Measurements from ENCODE around the gene CRYZL1.

Gene CRYZL1

DNA sequence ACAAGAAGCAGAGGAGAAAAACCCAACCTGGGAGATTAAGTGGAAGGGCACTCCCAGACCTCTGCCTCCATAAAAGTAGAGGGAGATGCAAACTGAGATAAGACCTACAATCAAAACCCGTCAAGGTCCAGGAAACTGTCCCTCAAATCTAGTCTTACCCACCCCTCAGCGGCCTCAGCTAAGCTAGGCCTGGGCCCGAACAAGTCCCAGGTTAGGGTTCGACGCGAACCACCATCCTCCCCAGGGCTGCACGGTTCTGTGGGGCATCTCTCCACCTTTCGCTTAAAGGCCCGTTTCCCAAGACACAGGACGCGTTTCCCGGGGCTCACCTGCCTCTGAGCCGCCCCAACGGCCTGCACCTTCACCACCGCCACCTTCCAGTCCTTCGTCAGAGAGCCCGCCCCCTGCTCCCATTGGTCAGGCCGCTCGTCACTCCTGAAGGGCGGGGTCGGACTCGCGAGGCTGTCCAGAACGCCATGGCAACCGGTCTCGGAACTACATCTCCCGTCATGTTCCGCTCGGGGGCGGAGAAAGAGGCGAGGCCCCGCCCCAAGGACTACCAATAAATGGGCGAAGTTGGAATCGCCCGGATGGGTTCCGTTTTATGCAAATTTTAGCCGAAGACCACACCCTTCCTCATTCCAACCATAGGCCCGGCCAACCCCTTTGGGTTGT lies at the start of gene CRYZL1:
TSS of gene CRYZL1 (minus strand) at position 390 of the 675 bp plus-strand sequence. CDS start 10,190 bp downstream, outside the sequence.
- Histone ChIP-seq H3K36me3 (ENCODE audit: insufficient read depth, low read length) (no peaks in the 10 kb centered on the region), H3K9me3 (ENCODE audit: low read length) (no peaks in the 10 kb centered on the region), H3K27me3 (ENCODE audit: control insufficient read depth in 1 of 2, insufficient read depth in 2 of 2, low read length in 2 of 2) (no peaks in the 10 kb centered on the region), H3K9ac (ENCODE audit: low read length) (peak within 1 kb of the TSS; percentile 86), H3K27ac (ENCODE audit: low read depth, low read length) (peak within 1 kb of the TSS; percentile 90), H3K4me1 (ENCODE audit: insufficient read depth, low read length) (peaks cover 24% of the 10 kb centered on the region), H3K4me3 (ENCODE audit: low read depth in 1 of 2, low read length in 2 of 2) (peak within 1 kb of the TSS; percentile 78 to 79)

- Histone ChIP-seq H3K27me3 (ENCODE audit: control insufficient read depth in 1 of 2, insufficient read depth in 2 of 2, low read length in 2 of 2) (no peaks in the 10 kb centered on the region), H3K27ac (ENCODE audit: low read depth, low read length) (no peak overlapping the region), H3K9me3 (ENCODE audit: low read length) (no peaks in the 10 kb centered on the region), H3K4me1 (ENCODE audit: insufficient read depth, low read length) (peaks cover 16% of the 10 kb centered on the region), H3K36me3 (ENCODE audit: insufficient read depth, low read length) (no peaks in the 10 kb centered on the region), H3K4me3 (ENCODE audit: low read depth in 1 of 2, low read length in 2 of 2) (no peak overlapping the region), H3K9ac (ENCODE audit: low read length) (no peak overlapping the region)
These were observed 49.3 kb upstream of the CRYZL1 start for GRCh38 chr21:33690874-33691273.

GRCh38 chr21:33688353-33688752 lies 46.8 kb upstream of the CRYZL1 start:
- Histone ChIP-seq H3K4me1 (ENCODE audit: insufficient read depth, low read length) (peaks cover 41% of the 10 kb centered on the region), H3K27ac (ENCODE audit: low read depth, low read length) (no peak overlapping the region), H3K36me3 (ENCODE audit: insufficient read depth, low read length) (no peaks in the 10 kb centered on the region), H3K9me3 (ENCODE audit: low read length) (no peaks in the 10 kb centered on the region), H3K4me3 (ENCODE audit: low read depth in 1 of 2, low read length in 2 of 2) (no peak overlapping the region), H3K9ac (ENCODE audit: low read length) (no peak overlapping the region), H3K27me3 (ENCODE audit: control insufficient read depth in 1 of 2, insufficient read depth in 2 of 2, low read length in 2 of 2) (no peaks in the 10 kb centered on the region)

GRCh38 chr21:33687634-33688033 lies 46.1 kb upstream of the CRYZL1 start:
- Histone ChIP-seq H3K4me1 (ENCODE audit: insufficient read depth, low read length) (peaks cover 44% of the 10 kb centered on the region), H3K27ac (ENCODE audit: low read depth, low read length) (no peak overlapping the region), H3K27me3 (ENCODE audit: control insufficient read depth in 1 of 2, insufficient read depth in 2 of 2, low read length in 2 of 2) (no peaks in the 10 kb centered on the region)

DNA sequence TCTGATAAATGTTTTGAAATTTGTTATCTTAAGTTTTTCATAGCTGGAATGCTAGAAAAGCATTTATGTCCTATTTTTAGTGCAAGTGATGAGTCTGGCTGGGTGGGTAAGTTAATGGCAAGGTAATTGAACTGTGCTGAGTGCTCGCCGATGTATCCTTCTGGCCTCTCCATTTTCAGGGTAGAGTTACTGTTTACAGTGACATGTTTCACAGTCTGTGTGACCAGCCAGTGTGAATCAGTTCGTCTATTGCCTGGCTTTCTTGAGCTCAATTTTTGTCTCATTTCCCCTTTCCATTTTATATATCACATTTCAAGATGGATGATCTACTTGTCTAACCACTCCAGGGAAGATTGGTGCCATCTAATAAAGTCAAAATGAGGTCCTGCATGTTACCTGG lies 44.8 kb upstream of the CRYZL1 start:
- H3K27ac ChIP-seq (ENCODE audit: low read depth, low read length), result no peak overlapping the region
- H3K9ac ChIP-seq (ENCODE audit: low read length), result no peak overlapping the region
- no peaks in the 10 kb centered on the region for H3K36me3 ChIP-seq (ENCODE audit: insufficient read depth, low read length)
- peaks cover 44% of the 10 kb centered on the region for H3K4me1 ChIP-seq (ENCODE audit: insufficient read depth, low read length)
- H3K27me3 ChIP-seq (ENCODE audit: control insufficient read depth in 1 of 2, insufficient read depth in 2 of 2, low read length in 2 of 2), result no peaks in the 10 kb centered on the region
- H3K4me3 ChIP-seq (ENCODE audit: low read depth in 1 of 2, low read length in 2 of 2), result no peak overlapping the region
- no peaks in the 10 kb centered on the region for H3K9me3 ChIP-seq (ENCODE audit: low read length)

More at GRCh38 chr21:33687634-33688033, 46.1 kb upstream of the CRYZL1 start:
- Histone ChIP-seq H3K4me3 (ENCODE audit: low read depth in 1 of 2, low read length in 2 of 2) (no peak overlapping the region), H3K9me3 (ENCODE audit: low read length) (no peaks in the 10 kb centered on the region), H3K9ac (ENCODE audit: low read length) (no peak overlapping the region), H3K36me3 (ENCODE audit: insufficient read depth, low read length) (no peaks in the 10 kb centered on the region)

DNA sequence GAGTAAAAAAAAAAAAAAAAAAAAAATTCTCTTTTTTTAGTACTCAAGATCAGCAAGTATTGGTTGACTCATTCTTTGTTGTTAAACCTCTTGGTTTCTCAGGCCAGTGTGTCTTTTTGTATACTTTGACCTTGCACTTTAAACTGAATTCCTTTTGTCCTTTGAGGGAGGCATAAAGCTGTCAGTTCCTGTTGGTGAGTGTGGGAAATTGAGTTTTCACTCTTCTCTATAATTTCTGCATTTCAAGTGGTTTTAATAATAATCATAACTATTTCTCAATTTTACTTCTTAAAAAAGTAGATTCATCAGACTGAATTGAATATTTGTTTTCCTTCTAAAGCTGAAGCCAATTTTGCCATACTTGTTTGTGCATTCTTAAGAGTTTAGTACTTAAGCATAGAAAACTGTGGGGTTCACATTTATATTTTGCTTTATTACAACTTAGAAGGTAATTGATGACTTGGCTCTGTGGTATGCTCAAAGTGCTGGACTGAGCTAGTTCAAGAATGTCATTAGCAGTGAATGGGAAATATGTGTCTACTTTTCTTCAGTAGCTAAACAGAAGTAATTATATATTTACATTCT lies 44.2 kb upstream of the CRYZL1 start:
- Histone ChIP-seq H3K4me3 (ENCODE audit: low read depth in 1 of 2, low read length in 2 of 2) (no peak overlapping the region), H3K9me3 (ENCODE audit: low read length) (no peaks in the 10 kb centered on the region), H3K4me1 (ENCODE audit: insufficient read depth, low read length) (peaks cover 44% of the 10 kb centered on the region), H3K36me3 (ENCODE audit: insufficient read depth, low read length) (no peaks in the 10 kb centered on the region), H3K27ac (ENCODE audit: low read depth, low read length) (no peak overlapping the region), H3K9ac (ENCODE audit: low read length) (no peak overlapping the region), H3K27me3 (ENCODE audit: control insufficient read depth in 1 of 2, insufficient read depth in 2 of 2, low read length in 2 of 2) (no peaks in the 10 kb centered on the region)

- Histone ChIP-seq H3K36me3 (ENCODE audit: insufficient read depth, low read length) (no peaks in the 10 kb centered on the region), H3K27me3 (ENCODE audit: control insufficient read depth in 1 of 2, insufficient read depth in 2 of 2, low read length in 2 of 2) (no peaks in the 10 kb centered on the region), H3K4me3 (ENCODE audit: low read depth in 1 of 2, low read length in 2 of 2) (no peak overlapping the region), H3K27ac (ENCODE audit: low read depth, low read length) (no peak overlapping the region), H3K9ac (ENCODE audit: low read length) (no peak overlapping the region), H3K9me3 (ENCODE audit: low read length) (no peaks in the 10 kb centered on the region), H3K4me1 (ENCODE audit: insufficient read depth, low read length) (peaks cover 44% of the 10 kb centered on the region)
These were observed 43.5 kb upstream of the CRYZL1 start for GRCh38 chr21:33684923-33685560.

GRCh38 chr21:33684068-33684467 lies 42.5 kb upstream of the CRYZL1 start:
- H3K9ac ChIP-seq (ENCODE audit: low read length), result no peak overlapping the region
- peaks cover 44% of the 10 kb centered on the region for H3K4me1 ChIP-seq (ENCODE audit: insufficient read depth, low read length)
- H3K27ac ChIP-seq (ENCODE audit: low read depth, low read length), result no peak overlapping the region
- H3K36me3 ChIP-seq (ENCODE audit: insufficient read depth, low read length), result no peaks in the 10 kb centered on the region
- no peaks in the 10 kb centered on the region for H3K9me3 ChIP-seq (ENCODE audit: low read length)
- H3K4me3 ChIP-seq (ENCODE audit: low read depth in 1 of 2, low read length in 2 of 2), result no peak overlapping the region
- no peaks in the 10 kb centered on the region for H3K27me3 ChIP-seq (ENCODE audit: control insufficient read depth in 1 of 2, insufficient read depth in 2 of 2, low read length in 2 of 2)

GRCh38 chr21:33682992-33683627 lies 41.6 kb upstream of the CRYZL1 start:
- no peaks in the 10 kb centered on the region for H3K9me3 ChIP-seq (ENCODE audit: low read length)
- no peak overlapping the region for H3K4me3 ChIP-seq (ENCODE audit: low read depth in 1 of 2, low read length in 2 of 2)
- no peak overlapping the region for H3K27ac ChIP-seq (ENCODE audit: low read depth, low read length)
- peaks cover 44% of the 10 kb centered on the region for H3K4me1 ChIP-seq (ENCODE audit: insufficient read depth, low read length)
- H3K27me3 ChIP-seq (ENCODE audit: control insufficient read depth in 1 of 2, insufficient read depth in 2 of 2, low read length in 2 of 2), result no peaks in the 10 kb centered on the region
- no peak overlapping the region for H3K9ac ChIP-seq (ENCODE audit: low read length)
- no peaks in the 10 kb centered on the region for H3K36me3 ChIP-seq (ENCODE audit: insufficient read depth, low read length)

DNA sequence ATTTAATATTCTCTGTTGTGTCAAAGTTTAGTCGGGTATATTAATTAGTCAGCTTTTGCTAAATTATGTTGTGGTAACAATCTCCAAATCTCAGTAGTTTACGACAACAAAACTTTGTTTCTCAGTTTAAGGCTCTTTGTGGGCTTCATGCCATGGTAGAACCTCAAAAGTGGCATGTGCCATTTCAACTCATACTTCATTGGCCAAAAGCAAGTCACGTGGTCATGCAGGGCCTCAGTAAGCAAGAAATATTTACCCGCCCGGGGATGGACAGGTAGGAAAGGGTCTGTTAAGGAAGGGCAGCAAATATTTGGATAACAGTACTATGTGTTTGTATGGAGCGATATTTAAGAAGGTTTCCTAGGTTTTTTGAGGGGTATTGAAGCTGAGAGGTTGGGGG lies 39.3 kb upstream of the CRYZL1 start:
- Histone ChIP-seq H3K4me1 (ENCODE audit: insufficient read depth, low read length) (peaks cover 28% of the 10 kb centered on the region), H3K9me3 (ENCODE audit: low read length) (no peaks in the 10 kb centered on the region), H3K9ac (ENCODE audit: low read length) (no peak overlapping the region), H3K27ac (ENCODE audit: low read depth, low read length) (no peak overlapping the region), H3K36me3 (ENCODE audit: insufficient read depth, low read length) (no peaks in the 10 kb centered on the region), H3K4me3 (ENCODE audit: low read depth in 1 of 2, low read length in 2 of 2) (no peak overlapping the region), H3K27me3 (ENCODE audit: control insufficient read depth in 1 of 2, insufficient read depth in 2 of 2, low read length in 2 of 2) (no peaks in the 10 kb centered on the region)

- Histone ChIP-seq H3K9ac (ENCODE audit: low read length) (no peak overlapping the region), H3K9me3 (ENCODE audit: low read length) (no peaks in the 10 kb centered on the region), H3K4me1 (ENCODE audit: insufficient read depth, low read length) (no peaks in the 10 kb centered on the region), H3K36me3 (ENCODE audit: insufficient read depth, low read length) (no peaks in the 10 kb centered on the region), H3K27ac (ENCODE audit: low read depth, low read length) (no peak overlapping the region), H3K4me3 (ENCODE audit: low read depth in 1 of 2, low read length in 2 of 2) (no peak overlapping the region), H3K27me3 (ENCODE audit: control insufficient read depth in 1 of 2, insufficient read depth in 2 of 2, low read length in 2 of 2) (no peaks in the 10 kb centered on the region)
These were observed 35.9 kb upstream of the CRYZL1 start for GRCh38 chr21:33677450-33677849.

Data from muscle layer of colon (tissue), 2 donors.